Testis (tissue), 2 donors: ENCODE data around the gene CDC42SE2.

Source experiments
- POLR2A ChIP-seq: fragments of 450-650 bp; IDR thresholded peaks from one replicate; pipeline ENCODE4 v1.6.1; 2017; ENCODE audit warnings: antibody characterized with exemption, mild to moderate bottlenecking, moderate library complexity
- TF ChIP-seq, protein P1 (sequence below), 3 experiments: fragments of 450-650 bp in 2 of 3; fragments of 200-600 bp in 1 of 3; sonication (generic) in 1 of 3; IDR thresholded peaks; one replicate each; pipeline ENCODE4 v1.5.1; 2016 to 2019; ENCODE audit warnings: antibody characterized with exemption in 3 of 3, mild to moderate bottlenecking in 2 of 3, moderate library complexity in 1 of 3

DNA sequence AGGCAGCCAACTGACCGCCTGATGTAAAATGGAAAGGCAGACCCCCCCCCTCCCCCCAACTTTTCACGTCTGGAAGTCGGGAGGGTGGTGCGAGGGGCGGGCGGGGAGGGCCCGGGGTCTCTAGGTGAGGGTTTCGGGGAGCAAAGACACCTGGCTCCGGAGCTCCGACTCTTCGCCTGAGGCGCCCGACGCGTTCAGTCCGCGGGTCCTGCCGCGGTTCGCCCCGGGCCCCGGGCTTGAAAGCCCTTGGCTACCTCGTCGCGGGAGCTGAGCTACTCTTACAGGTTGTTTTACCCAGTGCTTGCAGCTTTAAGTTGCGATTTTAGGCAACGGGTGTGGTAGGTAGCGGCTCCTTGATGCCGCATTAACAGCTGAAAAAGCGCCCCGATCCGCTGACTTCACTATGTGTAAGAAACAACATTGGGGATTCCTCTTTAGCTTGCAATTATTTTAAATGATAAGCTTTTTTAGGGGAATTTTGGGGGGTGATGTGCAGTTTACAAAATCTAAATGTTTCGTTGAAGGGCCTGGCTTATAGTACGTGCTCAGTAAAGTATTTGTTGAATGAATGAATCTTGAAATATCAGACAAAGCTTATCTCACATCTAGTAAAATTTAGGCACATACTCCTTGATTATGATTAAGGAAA, 722 bp downstream of the CDC42SE2 start:
- TF ChIP-seq, protein P1, sequence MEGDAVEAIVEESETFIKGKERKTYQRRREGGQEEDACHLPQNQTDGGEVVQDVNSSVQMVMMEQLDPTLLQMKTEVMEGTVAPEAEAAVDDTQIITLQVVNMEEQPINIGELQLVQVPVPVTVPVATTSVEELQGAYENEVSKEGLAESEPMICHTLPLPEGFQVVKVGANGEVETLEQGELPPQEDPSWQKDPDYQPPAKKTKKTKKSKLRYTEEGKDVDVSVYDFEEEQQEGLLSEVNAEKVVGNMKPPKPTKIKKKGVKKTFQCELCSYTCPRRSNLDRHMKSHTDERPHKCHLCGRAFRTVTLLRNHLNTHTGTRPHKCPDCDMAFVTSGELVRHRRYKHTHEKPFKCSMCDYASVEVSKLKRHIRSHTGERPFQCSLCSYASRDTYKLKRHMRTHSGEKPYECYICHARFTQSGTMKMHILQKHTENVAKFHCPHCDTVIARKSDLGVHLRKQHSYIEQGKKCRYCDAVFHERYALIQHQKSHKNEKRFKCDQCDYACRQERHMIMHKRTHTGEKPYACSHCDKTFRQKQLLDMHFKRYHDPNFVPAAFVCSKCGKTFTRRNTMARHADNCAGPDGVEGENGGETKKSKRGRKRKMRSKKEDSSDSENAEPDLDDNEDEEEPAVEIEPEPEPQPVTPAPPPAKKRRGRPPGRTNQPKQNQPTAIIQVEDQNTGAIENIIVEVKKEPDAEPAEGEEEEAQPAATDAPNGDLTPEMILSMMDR (IDR thresholded peaks at IDR 0.05), result no peak
- TF ChIP-seq POLR2A, result no peak
